CD4-positive, CD25-positive, alpha-beta regulatory T cell (primary cell): Measurements from ENCODE around the gene QSOX2. TPM values are rescaled to one million over a fixed set of nuclear protein-coding genes. Genes with fewer than 3 reads are reported as not detected.

Experiments used
- ATAC-seq, 2 donors: fragments of 150-1000 bp; cut with Tn5 transposase; one replicate each; pipeline ENCODE4 v1.10.0; 2021; ENCODE audit warnings: low read depth in 2 of 2, moderate number of reproducible peaks in 2 of 2, moderate library complexity in 1 of 2
- DNase-seq, 3 donors: peaks; one replicate each; pipeline versions ENCODE4 v3.0.0 to v3.0.0-alpha.2; 2012 to 2022; ENCODE audit warnings: mixed read lengths in 1 of 3
- H3K27ac ChIP-seq: one replicate; pipeline ENCODE4 v1.7.0; 2013; ENCODE audit warnings: mild to moderate bottlenecking, low read length; ENCODE audit not compliant: insufficient read depth, poor library complexity, severe bottlenecking
- H3K27me3 ChIP-seq: one replicate; pipeline ENCODE4 v1.7.0; 2013; ENCODE audit warnings: low read length; ENCODE audit not compliant: control insufficient read depth, insufficient read depth
- H3K36me3 ChIP-seq: one replicate; pipeline ENCODE4 v1.7.0; 2013; ENCODE audit warnings: mild to moderate bottlenecking, low read length, moderate library complexity; ENCODE audit not compliant: control insufficient read depth, insufficient read depth
- H3K4me1 ChIP-seq: 2 replicates; pipeline ENCODE4 v1.7.0; 2013; ENCODE audit warnings: mild to moderate bottlenecking, low read length; ENCODE audit not compliant: insufficient read depth, control insufficient read depth, poor library complexity, severe bottlenecking
- H3K4me3 ChIP-seq: one replicate; pipeline ENCODE4 v1.7.0; 2013; ENCODE audit warnings: low read depth, mild to moderate bottlenecking, low read length, moderate library complexity
- H3K9me3 ChIP-seq, 2 experiments: 1 replicate in 1 of 2; 2 replicates in 1 of 2; pipeline ENCODE4 v1.7.0; 2013; ENCODE audit warnings: low read length in 2 of 2, mild to moderate bottlenecking in 1 of 2, moderate library complexity in 1 of 2; ENCODE audit not compliant: control insufficient read depth in 2 of 2
- H3K27ac Mint-ChIP-seq, 3 donors: one replicate each; pipeline ENCODE4 v1.8.0; 2020 to 2022; ENCODE audit warnings: mild to moderate bottlenecking in 3 of 3, mixed read lengths in 3 of 3, moderate library complexity in 2 of 3
- H3K27me3 Mint-ChIP-seq: one replicate; pipeline ENCODE4 v1.8.0; 2022; ENCODE audit warnings: mild to moderate bottlenecking, mixed read lengths
- H3K36me3 Mint-ChIP-seq: one replicate; pipeline ENCODE4 v1.8.0; 2020; ENCODE audit warnings: mixed read lengths
- H3K4me1 Mint-ChIP-seq, 4 donors: one replicate each; pipeline ENCODE4 v1.8.0; 2020 to 2022; ENCODE audit warnings: mixed read lengths in 4 of 4, mild to moderate bottlenecking in 1 of 4
- H3K4me3 Mint-ChIP-seq, 4 donors: one replicate each; pipeline ENCODE4 v1.8.0; 2020 to 2022; ENCODE audit warnings: mild to moderate bottlenecking in 4 of 4, mixed read lengths in 4 of 4, moderate library complexity in 3 of 4
- H3K9me3 Mint-ChIP-seq, 7 donors: one replicate each; pipeline ENCODE4 v1.8.0; 2020 to 2022; ENCODE audit warnings: mixed read lengths in 7 of 7, mild to moderate bottlenecking in 3 of 7, moderate library complexity in 2 of 7
- polyA plus RNA-seq, 4 donors: library from polyadenylated mRNA; unstranded; fragments of 300-500 nt; fragmentation: Illumina TruSeq; gene quantifications; one replicate each; pipeline ENCODE4 v1.2.3, GENCODE V29; 2021
- total RNA-seq: library from RNA; stranded (reverse); gene quantifications from one replicate; pipeline ENCODE4 v1.2.3, GENCODE V29; 2022

The QSOX2 gene
- total and polyA plus RNA-seq, 5 donors from 2014 or later = 0.33 to 16.6 (median 0.46) TPM

DNA sequence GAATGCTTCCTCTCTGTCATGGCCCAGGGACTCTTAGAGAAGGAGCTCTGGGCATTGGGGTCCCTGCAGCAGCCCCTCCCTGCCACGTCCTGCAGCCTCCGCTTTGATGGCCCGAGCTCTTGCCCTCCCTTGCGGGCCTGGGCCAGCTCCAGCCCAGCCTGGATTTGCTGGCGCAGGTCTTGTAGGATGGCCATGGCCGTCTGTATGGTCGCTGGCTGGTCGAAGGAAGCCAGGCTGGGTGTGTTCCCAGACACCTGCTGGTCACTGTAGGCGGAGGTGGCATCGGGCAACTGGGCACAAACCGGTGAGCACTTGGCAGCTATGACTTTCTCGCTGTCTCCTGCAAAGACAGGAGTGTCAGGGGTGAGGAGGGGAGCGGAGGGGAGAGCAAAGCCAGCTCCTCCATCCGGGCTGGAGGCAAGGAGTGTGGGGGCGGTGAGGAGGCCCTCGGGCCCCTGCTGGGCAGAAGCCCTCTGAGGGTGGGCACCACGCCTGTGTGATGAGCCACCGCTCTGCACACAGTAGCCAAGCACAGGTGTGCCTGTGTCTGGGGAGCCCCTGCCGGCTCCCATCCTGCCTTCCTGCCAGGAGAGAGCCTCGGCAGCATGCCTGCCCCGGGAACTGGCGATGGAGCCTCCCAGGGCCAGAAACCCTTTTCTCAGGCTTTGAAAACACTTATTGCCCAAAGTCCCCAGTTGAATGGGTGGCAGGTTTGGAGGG is 45.9 kb upstream of the QSOX2 start:
- Histone ChIP-seq H3K27me3 (no peaks in the 10 kb centered on the region), H3K36me3 (no peaks in the 10 kb centered on the region), H3K27ac (no peak overlapping the region), H3K9me3 (no peaks in the 10 kb centered on the region), H3K4me1 (no peaks in the 10 kb centered on the region), H3K4me3 (no peak overlapping the region)
- Mint-ChIP-seq H3K4me3 (no peak overlapping the region), H3K4me1 (no peaks in the 10 kb centered on the region), H3K27ac (no peak overlapping the region), H3K27me3 (no peaks in the 10 kb centered on the region), H3K9me3 (no peaks in the 10 kb centered on the region), H3K36me3 (no peaks in the 10 kb centered on the region)
- DNase-seq = no peak
- no peak for ATAC-seq

DNA sequence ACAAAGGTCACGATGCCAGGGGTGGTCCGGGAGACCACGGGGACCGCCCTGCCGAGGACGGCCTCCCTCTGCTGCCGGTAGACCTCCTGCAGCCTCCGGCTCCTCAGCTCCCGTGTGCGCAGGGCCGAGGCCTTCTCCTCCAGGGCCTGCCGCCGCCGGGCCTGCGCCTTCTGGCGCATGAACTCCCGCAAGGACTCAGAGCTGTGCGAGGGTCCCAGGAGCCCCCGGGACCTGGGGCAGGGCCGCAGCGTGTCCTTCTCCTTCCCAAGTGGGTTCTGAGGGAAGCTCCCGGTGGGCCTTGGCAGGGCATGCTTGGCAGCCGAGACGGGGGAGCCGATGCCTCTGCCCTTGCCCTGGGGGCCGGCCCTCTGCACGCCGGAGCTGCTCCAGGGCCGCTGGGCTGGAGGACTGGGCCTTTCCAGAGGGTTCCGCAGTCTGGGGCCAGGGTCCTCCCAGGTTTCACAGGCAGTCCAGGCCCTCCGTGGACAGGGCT is 44.9 kb upstream of the QSOX2 start:
- Histone ChIP-seq H3K4me3 (no peak overlapping the region), H3K9me3 (no peaks in the 10 kb centered on the region), H3K27ac (no peak overlapping the region), H3K36me3 (no peaks in the 10 kb centered on the region), H3K27me3 (no peaks in the 10 kb centered on the region), H3K4me1 (no peaks in the 10 kb centered on the region)
- H3K27ac Mint-ChIP-seq = no peak overlapping the region
- H3K9me3 Mint-ChIP-seq = no peaks in the 10 kb centered on the region
- no peak overlapping the region for H3K4me3 Mint-ChIP-seq
- no peak for ATAC-seq
- no peak for DNase-seq
- H3K36me3 Mint-ChIP-seq = no peaks in the 10 kb centered on the region
- no peaks in the 10 kb centered on the region for H3K4me1 Mint-ChIP-seq
- H3K27me3 Mint-ChIP-seq = no peaks in the 10 kb centered on the region

DNA sequence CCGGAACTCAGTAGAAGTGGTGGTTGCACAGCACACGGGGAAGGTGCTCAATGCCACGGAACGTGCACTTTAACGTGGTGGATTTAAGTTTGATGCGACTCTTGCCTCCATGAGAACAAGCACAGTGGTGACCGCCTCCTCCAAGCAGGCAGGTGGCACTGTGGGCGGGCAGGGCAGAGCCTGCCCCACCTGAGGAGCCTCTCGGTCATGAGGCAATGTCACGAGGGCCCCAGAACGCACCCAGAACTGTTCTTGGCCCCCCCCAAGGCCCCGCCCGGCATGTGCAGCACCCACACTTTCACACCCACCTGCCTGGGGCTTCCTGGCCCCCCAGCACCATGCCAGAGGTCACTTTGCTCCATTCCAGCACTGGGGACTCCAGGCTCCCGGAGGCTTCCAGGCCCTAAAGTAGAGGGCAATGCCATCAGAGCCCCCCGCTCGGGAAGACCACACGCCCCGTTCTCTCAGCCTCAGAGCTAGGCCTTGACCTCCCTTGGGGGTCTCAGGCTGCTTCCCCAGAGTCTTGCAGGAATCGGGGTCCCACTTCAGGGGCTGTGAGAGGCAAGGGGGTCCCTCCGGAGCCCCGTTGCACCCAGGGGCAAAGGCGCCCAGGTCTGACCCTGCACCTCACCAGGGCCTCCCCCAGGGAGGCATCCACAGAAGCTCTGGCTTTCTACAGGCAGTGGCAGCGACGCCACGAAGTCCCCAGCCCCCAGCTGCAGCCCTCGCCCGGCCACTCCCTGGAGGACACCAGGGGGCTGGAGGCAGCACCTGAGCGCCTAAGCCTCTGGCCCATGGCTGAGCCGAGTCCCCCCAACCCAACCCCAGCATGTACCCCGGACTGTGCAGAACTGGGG is 44.3 kb upstream of the QSOX2 start:
- no peak for ATAC-seq
- H3K4me1 ChIP-seq = no peaks in the 10 kb centered on the region
- Mint-ChIP-seq H3K4me1 (no peaks in the 10 kb centered on the region), H3K27me3 (no peaks in the 10 kb centered on the region), H3K27ac (no peak overlapping the region), H3K4me3 (no peak overlapping the region), H3K9me3 (no peaks in the 10 kb centered on the region), H3K36me3 (no peaks in the 10 kb centered on the region)
- no peaks in the 10 kb centered on the region for H3K27me3 ChIP-seq
- no peak overlapping the region for H3K27ac ChIP-seq
- no peaks in the 10 kb centered on the region for H3K9me3 ChIP-seq
- H3K4me3 ChIP-seq = no peak overlapping the region
- no peaks in the 10 kb centered on the region for H3K36me3 ChIP-seq
- DNase-seq = no peak

DNA sequence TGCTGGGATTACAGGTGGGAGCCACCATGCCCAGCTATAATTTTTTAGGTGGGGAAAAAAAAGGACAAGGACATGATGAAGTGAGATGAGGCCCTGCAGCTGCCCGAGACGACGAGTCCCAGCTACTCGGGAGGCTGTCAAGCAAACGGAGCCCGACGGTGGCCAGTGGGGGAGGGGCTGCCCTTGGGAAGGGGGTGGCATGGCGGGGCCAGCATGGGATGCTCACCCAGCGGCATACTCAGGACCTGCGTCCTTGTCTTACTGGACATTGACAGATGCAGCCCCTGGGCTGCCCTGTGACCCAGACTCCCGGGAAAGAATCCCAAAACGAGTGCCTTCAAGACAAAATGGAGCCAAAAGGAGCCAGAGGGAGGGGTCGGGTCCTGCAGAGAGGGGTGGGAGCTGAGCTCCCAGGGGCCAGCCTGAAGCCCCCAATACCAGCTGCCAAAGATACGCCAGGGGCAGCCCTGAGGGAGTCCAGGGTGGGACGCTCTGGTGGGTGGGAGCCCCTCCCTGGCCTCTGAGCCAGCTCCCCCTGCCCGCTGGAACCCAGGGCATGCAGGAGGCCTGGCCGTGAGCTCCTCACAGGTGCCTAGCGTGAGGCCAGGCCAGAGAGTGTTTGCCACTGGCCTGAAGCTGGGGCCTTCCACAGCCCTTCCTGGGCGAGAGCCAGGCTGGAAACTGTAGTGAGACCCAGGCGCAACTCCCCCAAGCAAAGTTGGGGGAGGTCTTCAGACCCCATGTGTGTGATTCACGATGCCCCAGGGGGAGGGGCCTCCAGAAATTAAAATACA is 42.5 kb upstream of the QSOX2 start:
- Histone ChIP-seq H3K27ac (no peak overlapping the region), H3K4me1 (no peaks in the 10 kb centered on the region), H3K27me3 (no peaks in the 10 kb centered on the region), H3K4me3 (no peak overlapping the region), H3K9me3 (no peaks in the 10 kb centered on the region), H3K36me3 (no peaks in the 10 kb centered on the region)
- Mint-ChIP-seq H3K4me3 (no peak overlapping the region), H3K36me3 (no peaks in the 10 kb centered on the region), H3K4me1 (peaks cover 0 to 6% (median 3%) of the 10 kb centered on the region in 4 donors), H3K27me3 (peaks cover 4% of the 10 kb centered on the region), H3K27ac (no peak overlapping the region), H3K9me3 (no peaks in the 10 kb centered on the region)
- no peak for DNase-seq
- no peak for ATAC-seq

DNA sequence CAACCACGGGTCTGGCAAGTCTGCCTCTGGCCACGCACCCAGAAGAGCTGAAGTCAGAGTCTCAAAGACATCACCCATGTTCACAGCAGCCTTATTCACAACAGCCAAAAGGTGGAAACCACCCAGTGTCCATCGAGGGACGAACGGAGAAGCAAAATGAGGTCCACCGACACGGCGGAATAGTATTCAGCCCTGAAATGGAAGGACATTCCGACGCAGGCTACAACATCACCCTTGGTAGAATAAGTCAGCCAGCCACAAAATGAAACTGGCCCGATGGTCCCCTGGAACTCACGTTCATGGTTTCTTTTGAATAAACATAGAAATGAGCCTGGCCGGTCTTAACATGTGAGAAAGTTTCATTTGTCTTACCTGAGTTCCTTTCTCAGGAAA is 41.4 kb upstream of the QSOX2 start:
- no peaks in the 10 kb centered on the region for H3K4me1 ChIP-seq
- no peaks in the 10 kb centered on the region for H3K9me3 ChIP-seq
- no peaks in the 10 kb centered on the region for H3K9me3 Mint-ChIP-seq
- no peak overlapping the region for H3K4me3 Mint-ChIP-seq
- H3K27ac ChIP-seq = no peak overlapping the region
- no peak overlapping the region for H3K4me3 ChIP-seq
- no peaks in the 10 kb centered on the region for H3K27me3 ChIP-seq
- no peaks in the 10 kb centered on the region for H3K36me3 ChIP-seq
- no peak overlapping the region for H3K27ac Mint-ChIP-seq
- H3K36me3 Mint-ChIP-seq = no peaks in the 10 kb centered on the region
- DNase-seq = no peak
- peaks cover 0 to 6% (median 3%) of the 10 kb centered on the region in 4 donors for H3K4me1 Mint-ChIP-seq
- H3K27me3 Mint-ChIP-seq = peaks cover 4% of the 10 kb centered on the region
- no peak for ATAC-seq

DNA sequence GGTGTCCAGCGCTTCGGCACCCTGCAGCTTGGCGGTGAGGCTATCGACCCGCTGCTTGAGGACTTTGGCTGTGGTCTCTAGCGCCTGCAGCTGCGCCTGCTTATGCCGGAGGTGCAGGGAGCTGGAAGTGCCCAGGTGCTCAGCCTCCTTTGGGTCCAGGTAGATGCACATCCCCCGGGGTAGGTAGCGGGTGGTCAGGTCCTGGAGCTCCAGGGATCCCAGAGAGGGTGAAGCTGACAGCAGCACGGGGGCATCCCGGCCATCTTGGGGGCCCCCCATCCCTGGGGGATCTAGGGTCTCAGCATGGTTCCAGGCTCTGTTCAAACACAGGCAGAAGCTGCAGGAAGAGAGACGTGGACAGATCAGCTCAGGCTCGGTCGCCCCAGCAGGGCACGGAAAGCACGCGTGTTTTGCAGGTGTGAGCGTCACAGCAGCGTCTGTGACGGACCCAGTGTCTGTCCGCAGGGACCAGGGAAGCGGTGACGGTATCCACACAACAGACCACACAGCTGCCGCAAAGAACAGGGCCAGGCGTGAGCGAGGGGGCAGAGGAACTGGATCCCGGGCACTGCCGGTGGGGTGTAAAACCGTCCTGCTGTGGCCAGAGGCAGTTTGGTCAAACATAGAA is 40.9 kb upstream of the QSOX2 start:
- H3K36me3 ChIP-seq = no peaks in the 10 kb centered on the region
- no peaks in the 10 kb centered on the region for H3K36me3 Mint-ChIP-seq
- no peak overlapping the region for H3K4me3 ChIP-seq
- no peak overlapping the region for H3K27ac Mint-ChIP-seq
- no peaks in the 10 kb centered on the region for H3K27me3 ChIP-seq
- no peak overlapping the region for H3K27ac ChIP-seq
- no peak for ATAC-seq
- DNase-seq = no peak
- H3K4me1 Mint-ChIP-seq = peaks cover 0 to 6% (median 3%) of the 10 kb centered on the region in 4 donors
- no peak overlapping the region for H3K4me3 Mint-ChIP-seq
- H3K4me1 ChIP-seq = no peaks in the 10 kb centered on the region
- H3K9me3 Mint-ChIP-seq = no peaks in the 10 kb centered on the region
- peaks cover 4% of the 10 kb centered on the region for H3K27me3 Mint-ChIP-seq
- H3K9me3 ChIP-seq = no peaks in the 10 kb centered on the region
